Measurements from ENCODE around the gene PRSS38. TPM values are rescaled to one million over a fixed set of nuclear protein-coding genes. Genes with fewer than 3 reads are reported as not detected.

PRSS38 gene
- total RNA-seq, 1 experiment from 2014 or later: not detected

GRCh38 chr1:227894831-227895451 is 79.5 kb downstream of the PRSS38 start:
- no peak overlapping the region for H3K4me2 ChIP-seq
- POLR2A ChIA-PET (ENCODE audit: unreplicated experiment): interaction anchor here (0.6 kb wide), 1 partner anchor 89 kb away, joined by 4 read pairs; no protein-coding TSS in a partner anchor
- H3K4me3 ChIP-seq: no peak overlapping the region
- BruUV-seq (replicated peaks): no TSS peak
- H3K27ac ChIP-seq: no peak overlapping the region
- no peaks in the 10 kb centered on the region for H3K79me2 ChIP-seq (ENCODE audit: low read depth)
- intact Hi-C loops (cut with micrococcal nuclease; ENCODE audit: unreplicated experiment): loop anchor here (1.0 to 2.0 kb wide), 6 partner anchors 10 to 131 kb away; no protein-coding TSS in a partner anchor
- H3K36me3 ChIP-seq (ENCODE audit: low read depth): no peaks in the 10 kb centered on the region
- no peaks in the 10 kb centered on the region for H4K20me1 ChIP-seq (ENCODE audit: insufficient read depth)
- no peak overlapping the region for H2AFZ ChIP-seq
- DNase-seq: no peak
- no peaks in the 10 kb centered on the region for H3K9me3 ChIP-seq (ENCODE audit: insufficient read depth, low read depth)
- CTCF ChIA-PET: no interaction called here
- no peaks in the 10 kb centered on the region for H3K9me2 ChIP-seq (ENCODE audit: insufficient read depth)
- no peaks in the 10 kb centered on the region for H3K27me3 ChIP-seq (ENCODE audit: insufficient read depth, low read depth)
- no peaks in the 10 kb centered on the region for H3F3A ChIP-seq (ENCODE audit: insufficient read depth, low read depth)
- TF ChIP-seq EZH2 (IDR thresholded peaks at IDR 0.05; ENCODE audit: low read depth) (no peak), CTCF (conservative IDR thresholded peaks at IDR 0.05) (no peak)
- no peaks in the 10 kb centered on the region for H3K4me1 ChIP-seq (replicated peaks; ENCODE audit: insufficient read depth)

Other genes with a start within 250 kb of the PRSS38 start
- 15.1 and 20.9 TPM in 2 replicates for gene JMJD4, start 80.4 kb upstream of the PRSS38 start, total RNA-seq (2021)
- gene SNAP47, start 80.2 kb upstream of the PRSS38 start, total RNA-seq (2021): 66.3 and 70.2 TPM in 2 replicates
- 42.2 and 42.4 TPM in 2 replicates for gene WNT9A, start 132.3 kb downstream of the PRSS38 start, total RNA-seq (2021)
- 0.24 and 0.53 TPM in 2 replicates for gene WNT3A, start 191.3 kb downstream of the PRSS38 start, total RNA-seq (2021)